Liver (tissue), 9 donors: ENCODE results near the gene NOS3. TPM values are rescaled to one million over a fixed set of nuclear protein-coding genes. Genes with fewer than 3 reads are reported as not detected.

Source experiments
- DNase-seq: peaks from one replicate; pipeline ENCODE4 v3.0.0-alpha.2; 2017; ENCODE audit warnings: low spot score
- H3K27ac ChIP-seq, 2 donors: one replicate each; pipeline ENCODE4 v1.7.0; 2013; ENCODE audit warnings: inconsistent platforms in 2 of 2, low read length in 2 of 2, control low read depth in 1 of 2, low read depth in 1 of 2, mild to moderate bottlenecking in 1 of 2
- H3K27me3 ChIP-seq, 4 donors: one replicate each; pipeline versions ENCODE4 v1.6.1 to v1.7.0; 2013; ENCODE audit warnings: low read length in 3 of 4, inconsistent platforms in 1 of 4, mild to moderate bottlenecking in 1 of 4, moderate library complexity in 1 of 4; ENCODE audit not compliant: control insufficient read depth in 4 of 4, insufficient read depth in 4 of 4
- H3K36me3 ChIP-seq, 4 donors: one replicate each; pipeline versions ENCODE4 v1.6.1 to v1.7.0; 2013; ENCODE audit warnings: low read length in 3 of 4, mild to moderate bottlenecking in 3 of 4, low read depth in 1 of 4, moderate library complexity in 1 of 4; ENCODE audit not compliant: control insufficient read depth in 4 of 4, insufficient read depth in 3 of 4
- H3K4me1 ChIP-seq, 4 donors: one replicate each; pipeline versions ENCODE4 v1.6.1 to v1.7.0; 2013; ENCODE audit warnings: low read length in 3 of 4, mild to moderate bottlenecking in 3 of 4, moderate library complexity in 1 of 4; ENCODE audit not compliant: control insufficient read depth in 4 of 4, insufficient read depth in 4 of 4
- H3K4me3 ChIP-seq, 3 donors: one replicate each; pipeline versions ENCODE4 v1.6.1 to v1.7.0; 2013; ENCODE audit warnings: low read length in 3 of 3, control low read depth in 1 of 3, low read depth in 1 of 3, mild to moderate bottlenecking in 1 of 3
- H3K9ac ChIP-seq, 2 donors: one replicate each; pipeline ENCODE4 v1.7.0; 2013; ENCODE audit warnings: low read length in 2 of 2, mild to moderate bottlenecking in 2 of 2, moderate library complexity in 2 of 2, control low read depth in 1 of 2, low read depth in 1 of 2
- H3K9me3 ChIP-seq, 4 donors: one replicate each; pipeline versions ENCODE4 v1.6.1 to v1.7.0; 2013; ENCODE audit warnings: low read length in 3 of 4; ENCODE audit not compliant: control insufficient read depth in 4 of 4
- EGR1 ChIP-seq, 2 donors: IDR thresholded peaks; 2 replicates each; pipeline ENCODE4 v1.6.1; 2016 to 2018; ENCODE audit warnings: antibody characterized with exemption in 2 of 2, low read depth in 2 of 2
- FOXA1 ChIP-seq: IDR thresholded peaks from 2 replicates; pipeline ENCODE4 v1.6.1; 2016; ENCODE audit warnings: antibody characterized with exemption
- FOXA2 ChIP-seq: IDR thresholded peaks from 2 replicates; pipeline ENCODE4 v1.6.1; 2016; ENCODE audit warnings: antibody characterized with exemption
- GABPA ChIP-seq, 2 donors: IDR thresholded peaks in 1 of 2; conservative IDR thresholded peaks in 1 of 2; 2 replicates each; pipeline ENCODE4 v1.6.1; 2016; ENCODE audit warnings: antibody characterized with exemption in 2 of 2, mild to moderate bottlenecking in 1 of 2, moderate library complexity in 1 of 2
- HNF4A ChIP-seq, 2 donors: conservative IDR thresholded peaks; 2 replicates each; pipeline ENCODE4 v1.6.1; 2016; ENCODE audit warnings: antibody characterized with exemption in 2 of 2, mild to moderate bottlenecking in 2 of 2
- HNF4G ChIP-seq: IDR thresholded peaks from 2 replicates; pipeline ENCODE4 v1.6.1; 2016; ENCODE audit warnings: antibody characterized with exemption
- JUND ChIP-seq, 2 donors: IDR thresholded peaks; 2 replicates each; pipeline ENCODE4 v1.6.1; 2016; ENCODE audit warnings: antibody characterized with exemption in 2 of 2
- NR2F2 ChIP-seq: IDR thresholded peaks from 2 replicates; pipeline ENCODE4 v1.6.1; 2016; ENCODE audit warnings: antibody characterized with exemption
- RAD21 ChIP-seq, 2 donors: IDR thresholded peaks; 2 replicates each; pipeline ENCODE4 v1.6.1; 2016; ENCODE audit warnings: antibody characterized with exemption in 2 of 2, mild to moderate bottlenecking in 2 of 2
- RXRA ChIP-seq, 2 donors: IDR thresholded peaks; 2 replicates each; pipeline ENCODE4 v1.6.1; 2017 to 2018; ENCODE audit warnings: antibody characterized with exemption in 2 of 2, mild to moderate bottlenecking in 1 of 2
- TAF1 ChIP-seq: conservative IDR thresholded peaks from 2 replicates; pipeline ENCODE4 v1.6.1; 2016; ENCODE audit warnings: antibody characterized with exemption, mild to moderate bottlenecking
- YY1 ChIP-seq: IDR thresholded peaks from 2 replicates; pipeline ENCODE4 v1.6.1; 2016; ENCODE audit warnings: antibody characterized with exemption, mild to moderate bottlenecking
- WGBS: extraction: QIAGEN DNeasy Blood & Tissue Kit; methylation state at CpG from one replicate; pipeline ENCODE4 v1.1.7; 2013; 5-methylcytosine and 5-hydroxymethylcytosine counted together
- polyA plus RNA-seq, 2 donors: library from polyadenylated mRNA; stranded (reverse) in 1 of 2; unstranded in 1 of 2; fragments of 200-250 nt in 1 of 2; fragments of >200 nt in 1 of 2; fragmentation: Nextera tagmentation in 1 of 2; extraction: Ambion mirVana in 1 of 2; gene quantifications; one replicate each; pipeline versions ENCODE4 v1.2.1 to v1.2.3, GENCODE V29; 2013 to 2015
- total RNA-seq, 2 donors: library from RNA; depleted of rRNA; stranded (reverse); fragments of >200 nt; gene quantifications; one replicate each; pipeline ENCODE4 v1.2.3, GENCODE V29; 2014
- TF ChIP-seq, protein P1 (sequence below): IDR thresholded peaks from 2 replicates; pipeline ENCODE4 v1.6.1; 2016; ENCODE audit warnings: antibody characterized with exemption, mild to moderate bottlenecking
- TF ChIP-seq, protein P2 (sequence below): IDR thresholded peaks from 2 replicates; pipeline ENCODE4 v1.6.1; 2016; ENCODE audit warnings: antibody characterized with exemption
- TF ChIP-seq, protein P3 (sequence below): IDR thresholded peaks from 2 replicates; pipeline ENCODE4 v1.6.1; 2016; ENCODE audit warnings: antibody characterized with exemption
- TF ChIP-seq, protein P4 (sequence below): fragments of 150-350 bp; IDR thresholded peaks from 2 replicates; pipeline ENCODE4 v1.5.1; 2017; ENCODE audit warnings: improper control_type of control experiment, low read depth, low read length; ENCODE audit not compliant: missing input control
- donor health status: healthy.
- donor health status: healthy.
- donor health status: healthy.
- donor health status: healthy.
- donor health status: healthy.

The NOS3 gene
- total and polyA plus RNA-seq, 4 donors: 1.6 to 6.1 (median 5.1) TPM

DNA sequence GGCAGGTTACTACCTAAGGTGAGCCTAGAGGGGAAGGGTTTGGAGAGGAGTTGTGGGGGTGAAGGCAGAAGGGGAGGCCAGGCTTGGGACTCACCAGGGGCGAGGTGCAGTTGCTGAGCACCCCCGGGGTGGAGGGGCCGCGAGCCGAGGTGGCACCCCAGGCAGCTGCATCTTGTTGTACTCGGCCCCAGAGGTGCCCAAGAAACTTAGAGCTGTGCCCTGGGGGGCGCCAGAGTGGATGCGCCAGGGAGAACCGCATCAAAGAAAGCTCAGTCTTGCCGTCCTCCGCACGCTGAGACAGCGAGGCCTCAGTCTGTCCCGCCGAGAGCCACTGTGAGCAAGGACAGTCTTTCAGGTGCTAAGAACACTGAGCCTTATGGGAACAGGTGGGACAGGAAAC is 26.1 kb downstream of the NOS3 start (continued):
- TF ChIP-seq, protein P1, sequence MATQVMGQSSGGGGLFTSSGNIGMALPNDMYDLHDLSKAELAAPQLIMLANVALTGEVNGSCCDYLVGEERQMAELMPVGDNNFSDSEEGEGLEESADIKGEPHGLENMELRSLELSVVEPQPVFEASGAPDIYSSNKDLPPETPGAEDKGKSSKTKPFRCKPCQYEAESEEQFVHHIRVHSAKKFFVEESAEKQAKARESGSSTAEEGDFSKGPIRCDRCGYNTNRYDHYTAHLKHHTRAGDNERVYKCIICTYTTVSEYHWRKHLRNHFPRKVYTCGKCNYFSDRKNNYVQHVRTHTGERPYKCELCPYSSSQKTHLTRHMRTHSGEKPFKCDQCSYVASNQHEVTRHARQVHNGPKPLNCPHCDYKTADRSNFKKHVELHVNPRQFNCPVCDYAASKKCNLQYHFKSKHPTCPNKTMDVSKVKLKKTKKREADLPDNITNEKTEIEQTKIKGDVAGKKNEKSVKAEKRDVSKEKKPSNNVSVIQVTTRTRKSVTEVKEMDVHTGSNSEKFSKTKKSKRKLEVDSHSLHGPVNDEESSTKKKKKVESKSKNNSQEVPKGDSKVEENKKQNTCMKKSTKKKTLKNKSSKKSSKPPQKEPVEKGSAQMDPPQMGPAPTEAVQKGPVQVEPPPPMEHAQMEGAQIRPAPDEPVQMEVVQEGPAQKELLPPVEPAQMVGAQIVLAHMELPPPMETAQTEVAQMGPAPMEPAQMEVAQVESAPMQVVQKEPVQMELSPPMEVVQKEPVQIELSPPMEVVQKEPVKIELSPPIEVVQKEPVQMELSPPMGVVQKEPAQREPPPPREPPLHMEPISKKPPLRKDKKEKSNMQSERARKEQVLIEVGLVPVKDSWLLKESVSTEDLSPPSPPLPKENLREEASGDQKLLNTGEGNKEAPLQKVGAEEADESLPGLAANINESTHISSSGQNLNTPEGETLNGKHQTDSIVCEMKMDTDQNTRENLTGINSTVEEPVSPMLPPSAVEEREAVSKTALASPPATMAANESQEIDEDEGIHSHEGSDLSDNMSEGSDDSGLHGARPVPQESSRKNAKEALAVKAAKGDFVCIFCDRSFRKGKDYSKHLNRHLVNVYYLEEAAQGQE: no peak
- TF ChIP-seq RAD21 (IDR thresholded peaks at IDR 0.05): no peak
- TF ChIP-seq JUND (IDR thresholded peaks at IDR 0.05): no peak

DNA sequence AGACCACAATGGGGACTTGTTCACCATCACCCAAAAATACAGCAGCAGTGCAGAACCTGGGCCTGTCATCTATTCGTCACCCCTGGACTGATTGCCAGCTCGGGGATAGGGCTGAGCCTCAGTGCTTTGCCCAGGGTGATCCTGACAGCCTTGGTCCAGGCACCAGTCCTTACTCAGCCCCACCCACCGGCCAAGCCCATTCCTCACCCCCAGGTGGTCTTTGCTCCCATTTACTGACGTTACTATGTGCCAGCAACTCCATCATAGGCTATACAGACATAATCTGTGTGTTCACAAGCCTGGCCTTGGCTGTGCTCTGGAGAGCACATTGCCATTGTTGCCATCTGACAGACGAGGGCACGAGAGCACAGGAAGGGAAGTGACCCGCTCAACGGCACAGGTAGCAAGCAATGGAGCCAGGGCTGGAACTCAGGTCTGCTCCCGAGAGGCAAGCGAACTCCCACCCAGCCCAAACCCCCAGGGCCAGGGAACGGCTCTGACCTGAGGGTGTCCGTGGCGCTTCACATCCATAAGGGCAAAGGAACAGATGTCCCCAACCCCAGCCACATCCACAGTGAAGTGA is 26.6 kb downstream of the NOS3 start:
- no peak overlapping the region for H3K27ac ChIP-seq
- no peak overlapping the region for H3K9ac ChIP-seq
- DNase-seq: no peak
- peaks cover 6 to 25% (median 13%) of the 10 kb centered on the region in 4 donors for H3K4me1 ChIP-seq
- H3K4me3 ChIP-seq: no peak overlapping the region
- TF ChIP-seq, protein P2, sequence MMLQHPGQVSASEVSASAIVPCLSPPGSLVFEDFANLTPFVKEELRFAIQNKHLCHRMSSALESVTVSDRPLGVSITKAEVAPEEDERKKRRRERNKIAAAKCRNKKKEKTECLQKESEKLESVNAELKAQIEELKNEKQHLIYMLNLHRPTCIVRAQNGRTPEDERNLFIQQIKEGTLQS: no peak
- TF ChIP-seq RXRA (IDR thresholded peaks at IDR 0.05) (no peak), HNF4A (conservative IDR thresholded peaks at IDR 0.05) (no peak), GABPA (IDR thresholded peaks at IDR 0.05 in 1 of 2, conservative IDR thresholded peaks at IDR 0.05 in 1 of 2) (no peak), FOXA2 (no peak), FOXA1 (no peak), EGR1 (IDR thresholded peaks at IDR 0.05; ENCODE audit: low read depth in 2 of 2) (no peak), TAF1 (no peak), NR2F2 (no peak), JUND (IDR thresholded peaks at IDR 0.05) (no peak), HNF4G (no peak), YY1 (no peak), RAD21 (IDR thresholded peaks at IDR 0.05) (no peak)
- TF ChIP-seq, protein P3, sequence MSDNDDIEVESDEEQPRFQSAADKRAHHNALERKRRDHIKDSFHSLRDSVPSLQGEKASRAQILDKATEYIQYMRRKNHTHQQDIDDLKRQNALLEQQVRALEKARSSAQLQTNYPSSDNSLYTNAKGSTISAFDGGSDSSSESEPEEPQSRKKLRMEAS: no peak
- TF ChIP-seq, protein P1: no peak
- TF ChIP-seq, protein P4, sequence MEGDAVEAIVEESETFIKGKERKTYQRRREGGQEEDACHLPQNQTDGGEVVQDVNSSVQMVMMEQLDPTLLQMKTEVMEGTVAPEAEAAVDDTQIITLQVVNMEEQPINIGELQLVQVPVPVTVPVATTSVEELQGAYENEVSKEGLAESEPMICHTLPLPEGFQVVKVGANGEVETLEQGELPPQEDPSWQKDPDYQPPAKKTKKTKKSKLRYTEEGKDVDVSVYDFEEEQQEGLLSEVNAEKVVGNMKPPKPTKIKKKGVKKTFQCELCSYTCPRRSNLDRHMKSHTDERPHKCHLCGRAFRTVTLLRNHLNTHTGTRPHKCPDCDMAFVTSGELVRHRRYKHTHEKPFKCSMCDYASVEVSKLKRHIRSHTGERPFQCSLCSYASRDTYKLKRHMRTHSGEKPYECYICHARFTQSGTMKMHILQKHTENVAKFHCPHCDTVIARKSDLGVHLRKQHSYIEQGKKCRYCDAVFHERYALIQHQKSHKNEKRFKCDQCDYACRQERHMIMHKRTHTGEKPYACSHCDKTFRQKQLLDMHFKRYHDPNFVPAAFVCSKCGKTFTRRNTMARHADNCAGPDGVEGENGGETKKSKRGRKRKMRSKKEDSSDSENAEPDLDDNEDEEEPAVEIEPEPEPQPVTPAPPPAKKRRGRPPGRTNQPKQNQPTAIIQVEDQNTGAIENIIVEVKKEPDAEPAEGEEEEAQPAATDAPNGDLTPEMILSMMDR: no peak
- WGBS: 44% methylated on average over 13 of the region's 13 CpGs
- peaks cover 0 to 2% (median 0%) of the 10 kb centered on the region in 4 donors for H3K27me3 ChIP-seq
- no peaks in the 10 kb centered on the region for H3K9me3 ChIP-seq
- no peaks in the 10 kb centered on the region for H3K36me3 ChIP-seq
